DOHH2 (cell line): ENCODE results near the gene SDCBP2.
A peak's percentile ranks its signal among the peaks of the same experiment; 100 is the strongest.

Source experiments
- H3F3A ChIP-seq: fragments of 200-600 bp; sonication (generic), shearing (Covaris generic); 2 replicates; pipeline ENCODE4 v1.6.0; 2016; ENCODE audit warnings: antibody characterized with exemption, mild to moderate bottlenecking; ENCODE audit not compliant: control insufficient read depth, insufficient read depth
- H3K27ac ChIP-seq: fragments of 200-600 bp; sonication (generic); 2 replicates; pipeline ENCODE4 v1.5.1; 2014; ENCODE audit warnings: low read depth, mild to moderate bottlenecking, low read length, moderate library complexity
- H3K27me3 ChIP-seq: fragments of 200-600 bp; sonication (generic); 2 replicates; pipeline ENCODE4 v1.6.1; 2014; ENCODE audit warnings: mild to moderate bottlenecking, low read length, mixed read lengths; ENCODE audit not compliant: control insufficient read depth
- H3K36me3 ChIP-seq: fragments of 200-600 bp; sonication (generic); 2 replicates; pipeline ENCODE4 v1.6.1; 2014; ENCODE audit warnings: mild to moderate bottlenecking, low read length, moderate library complexity, mixed read lengths; ENCODE audit not compliant: control insufficient read depth
- H3K4me1 ChIP-seq: fragments of 200-600 bp; sonication (generic); 2 replicates; pipeline ENCODE4 v1.6.1; 2014; ENCODE audit warnings: mild to moderate bottlenecking, low read length, mixed read lengths; ENCODE audit not compliant: control insufficient read depth
- H3K4me2 ChIP-seq: fragments of 200-600 bp; sonication (generic); 2 replicates; pipeline ENCODE4 v1.6.0; 2014; ENCODE audit warnings: mild to moderate bottlenecking, low read length, moderate library complexity
- H3K4me3 ChIP-seq: fragments of 200-600 bp; sonication (generic); 2 replicates; pipeline ENCODE4 v1.5.1; 2014; ENCODE audit warnings: mild to moderate bottlenecking, low read length, mixed read lengths
- H3K79me2 ChIP-seq: fragments of 200-600 bp; sonication (generic); 2 replicates; pipeline ENCODE4 v1.6.1; 2014; ENCODE audit warnings: mild to moderate bottlenecking, low read length, mixed read lengths; ENCODE audit not compliant: control insufficient read depth
- H3K9me2 ChIP-seq: fragments of 200-600 bp; sonication (generic); replicated peaks from 2 replicates; pipeline ENCODE4 v1.6.1; 2014; ENCODE audit warnings: mild to moderate bottlenecking, low read length, mixed read lengths; ENCODE audit not compliant: control insufficient read depth
- H3K9me3 ChIP-seq: fragments of 200-600 bp; sonication (generic); 2 replicates; pipeline ENCODE4 v1.6.1; 2014; ENCODE audit warnings: antibody characterized with exemption, low read length, mixed read lengths; ENCODE audit not compliant: control insufficient read depth, insufficient read depth
- H4K20me1 ChIP-seq: fragments of 200-600 bp; sonication (generic); 2 replicates; pipeline ENCODE4 v1.6.0; 2014; ENCODE audit warnings: low read depth, mild to moderate bottlenecking, antibody characterized with exemption, low read length, moderate library complexity; ENCODE audit not compliant: control insufficient read depth, insufficient read depth
- EZH2phosphoT487 ChIP-seq: fragments of 200-600 bp; sonication (generic); IDR thresholded peaks from 2 replicates; pipeline ENCODE4 v1.6.1; 2017; ENCODE audit warnings: borderline replicate concordance, mild to moderate bottlenecking, antibody characterized with exemption, low read length, moderate library complexity, mixed read lengths
- TF ChIP-seq, protein P1 (sequence below): fragments of 200-600 bp; sonication (generic); IDR thresholded peaks from one replicate; pipeline ENCODE4 v1.5.1; 2014; ENCODE audit warnings: antibody characterized with exemption, mild to moderate bottlenecking, low read depth, low read length; ENCODE audit not compliant: poor library complexity, severe bottlenecking

Gene SDCBP2

DNA sequence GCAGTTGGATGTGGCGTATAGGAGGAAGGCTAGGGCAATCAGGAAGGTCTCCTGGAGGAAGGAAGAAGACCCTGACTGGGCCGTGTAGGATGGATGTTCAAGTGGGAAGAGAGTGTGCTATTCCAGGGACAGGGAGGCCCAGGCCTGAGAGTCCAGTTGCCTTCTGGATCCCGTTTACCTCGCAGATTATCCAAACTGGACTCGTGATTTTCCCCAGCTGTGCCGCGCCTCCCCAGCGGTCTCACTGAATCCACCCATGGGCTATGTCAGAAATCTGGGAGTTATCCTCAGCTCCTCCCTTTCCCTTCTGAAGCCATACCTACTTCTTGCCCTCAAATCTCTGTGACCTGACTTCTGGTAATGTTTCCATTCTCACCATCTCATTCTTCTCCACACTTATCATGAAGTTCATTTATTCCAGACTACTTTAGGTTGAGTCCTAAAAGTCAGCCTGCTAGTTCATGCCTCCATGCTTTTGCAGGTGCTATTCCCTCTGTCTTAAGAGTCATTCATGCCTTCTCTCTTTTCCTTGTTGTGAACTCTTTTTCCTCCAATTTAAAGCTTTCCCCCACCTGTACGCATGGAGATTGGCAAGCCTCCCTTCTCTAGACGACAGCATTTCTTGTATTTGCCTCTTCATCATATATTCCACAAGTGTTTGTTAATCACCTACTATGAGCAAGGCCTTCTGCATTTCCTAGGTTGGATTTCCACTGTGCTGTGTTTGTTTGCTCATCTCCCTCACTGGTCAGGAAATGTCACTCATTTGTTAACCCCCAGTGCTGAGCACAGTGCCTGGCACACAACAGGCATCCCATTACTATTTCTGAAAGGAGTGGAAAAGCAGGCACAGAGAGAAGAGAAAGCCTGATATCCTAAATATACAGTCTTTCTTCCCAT lies 2.7 kb downstream of the SDCBP2 start:
- Histone ChIP-seq H3K36me3 (peaks cover 32% of the 10 kb centered on the region), H3K4me3 (peak overlapping the region; percentile 80), H4K20me1 (peaks cover 9% of the 10 kb centered on the region), H3K4me1 (peaks cover 42% of the 10 kb centered on the region), H3K9me3 (no peaks in the 10 kb centered on the region), H3F3A (no peaks in the 10 kb centered on the region), H3K79me2 (peaks cover 61% of the 10 kb centered on the region), H3K4me2 (peak overlapping the region; percentile 89), H3K27ac (peak overlapping the region; percentile 43), H3K9me2 (no peaks in the 10 kb centered on the region), H3K27me3 (no peaks in the 10 kb centered on the region)
- TF ChIP-seq EZH2phosphoT487 = no peak
- TF ChIP-seq, protein P1, sequence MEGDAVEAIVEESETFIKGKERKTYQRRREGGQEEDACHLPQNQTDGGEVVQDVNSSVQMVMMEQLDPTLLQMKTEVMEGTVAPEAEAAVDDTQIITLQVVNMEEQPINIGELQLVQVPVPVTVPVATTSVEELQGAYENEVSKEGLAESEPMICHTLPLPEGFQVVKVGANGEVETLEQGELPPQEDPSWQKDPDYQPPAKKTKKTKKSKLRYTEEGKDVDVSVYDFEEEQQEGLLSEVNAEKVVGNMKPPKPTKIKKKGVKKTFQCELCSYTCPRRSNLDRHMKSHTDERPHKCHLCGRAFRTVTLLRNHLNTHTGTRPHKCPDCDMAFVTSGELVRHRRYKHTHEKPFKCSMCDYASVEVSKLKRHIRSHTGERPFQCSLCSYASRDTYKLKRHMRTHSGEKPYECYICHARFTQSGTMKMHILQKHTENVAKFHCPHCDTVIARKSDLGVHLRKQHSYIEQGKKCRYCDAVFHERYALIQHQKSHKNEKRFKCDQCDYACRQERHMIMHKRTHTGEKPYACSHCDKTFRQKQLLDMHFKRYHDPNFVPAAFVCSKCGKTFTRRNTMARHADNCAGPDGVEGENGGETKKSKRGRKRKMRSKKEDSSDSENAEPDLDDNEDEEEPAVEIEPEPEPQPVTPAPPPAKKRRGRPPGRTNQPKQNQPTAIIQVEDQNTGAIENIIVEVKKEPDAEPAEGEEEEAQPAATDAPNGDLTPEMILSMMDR = no peak

DNA sequence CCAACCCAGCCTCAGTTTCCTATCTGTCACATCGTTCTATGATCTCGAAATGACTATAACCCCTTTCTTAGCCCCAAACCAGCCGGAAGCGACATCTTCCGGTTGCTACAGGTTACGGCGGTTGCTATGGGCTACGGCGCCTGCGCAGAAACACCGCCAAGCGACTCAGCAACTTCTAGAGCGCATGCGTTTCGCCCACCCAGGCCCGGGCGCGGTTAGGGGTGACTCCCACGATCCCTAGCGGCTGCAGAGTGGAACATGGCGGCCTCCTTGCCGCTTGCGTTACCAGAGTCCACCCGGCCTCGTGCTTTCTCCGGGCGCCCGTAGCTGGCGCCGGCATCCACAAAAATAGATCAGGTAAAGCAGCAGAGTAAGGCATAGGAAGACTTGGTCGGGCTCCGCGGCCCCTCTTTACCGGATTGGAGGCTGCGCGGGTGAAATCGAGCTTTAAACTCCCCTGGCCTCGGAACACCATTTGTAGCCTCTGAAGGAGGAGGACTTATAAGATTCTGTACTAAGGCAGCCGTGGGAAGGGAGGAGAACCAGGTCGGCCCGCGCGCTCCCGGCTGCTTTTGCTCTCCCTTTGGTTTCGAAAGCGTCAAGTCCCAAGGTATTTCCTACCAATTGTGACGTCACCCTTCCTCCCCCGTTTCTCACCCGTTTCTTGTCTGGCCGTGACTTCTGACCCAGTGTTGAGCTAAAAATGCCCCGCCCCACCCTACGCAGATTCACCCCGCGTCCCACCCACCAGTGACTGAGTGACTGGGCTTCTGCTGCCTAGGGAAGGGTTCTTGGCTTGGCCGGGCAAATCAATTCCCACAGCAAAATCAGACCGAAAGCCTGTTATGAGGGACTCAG lies 3.5 kb downstream of the SDCBP2 start:
- Histone ChIP-seq H3K9me2 (no peaks in the 10 kb centered on the region), H3K4me2 (peak overlapping the region; percentile 89), H3K79me2 (peaks cover 52% of the 10 kb centered on the region), H3K36me3 (peaks cover 29% of the 10 kb centered on the region), H3K27ac (peak overlapping the region; percentile 43), H3K27me3 (no peaks in the 10 kb centered on the region), H3K4me3 (peak overlapping the region; percentile 80), H3F3A (no peaks in the 10 kb centered on the region), H3K9me3 (no peaks in the 10 kb centered on the region), H4K20me1 (peaks cover 9% of the 10 kb centered on the region), H3K4me1 (peaks cover 42% of the 10 kb centered on the region)
- TF ChIP-seq, protein P1 = no peak
- TF ChIP-seq EZH2phosphoT487 = no peak

DNA sequence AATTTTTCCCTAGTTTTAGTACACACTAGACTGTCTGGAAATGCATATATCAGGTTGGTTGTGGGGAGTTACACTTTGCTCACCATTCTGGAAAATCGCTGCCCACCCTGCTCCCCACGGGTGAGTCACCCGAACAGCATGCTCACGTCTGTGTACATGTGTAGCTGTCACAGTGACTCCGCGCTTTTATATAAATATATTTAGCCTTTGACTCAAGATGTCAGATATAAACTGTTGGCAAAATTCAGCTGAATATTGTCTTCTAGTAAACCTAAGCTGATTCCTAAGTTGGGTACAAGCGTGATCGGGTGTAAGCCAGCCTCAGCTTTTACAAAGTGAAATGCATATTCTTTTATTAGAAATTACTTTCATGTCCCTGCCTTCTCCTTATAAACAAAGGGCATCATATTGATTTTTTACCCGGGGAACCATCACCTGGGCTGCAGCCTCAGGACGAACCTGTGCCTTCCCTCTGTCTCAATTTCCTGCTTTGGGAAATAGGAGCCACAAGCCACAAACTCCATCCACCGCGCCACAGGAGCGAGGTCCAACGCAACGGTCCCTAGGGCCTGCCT lies 4.3 kb downstream of the SDCBP2 start:
- H3K4me1 ChIP-seq = peaks cover 42% of the 10 kb centered on the region

More for the DNA sequence above, 4.3 kb downstream of the SDCBP2 start:
- Histone ChIP-seq H3K36me3 (peaks cover 25% of the 10 kb centered on the region), H3K4me2 (peak overlapping the region; percentile 89), H3K9me3 (no peaks in the 10 kb centered on the region), H3F3A (no peaks in the 10 kb centered on the region), H3K9me2 (no peaks in the 10 kb centered on the region), H3K4me3 (peak overlapping the region; percentile 80), H3K27ac (no peak overlapping the region), H3K27me3 (no peaks in the 10 kb centered on the region), H4K20me1 (peaks cover 9% of the 10 kb centered on the region), H3K79me2 (peaks cover 45% of the 10 kb centered on the region)
- TF ChIP-seq, protein P1 = no peak
- no peak for TF ChIP-seq EZH2phosphoT487
